Activated CD4-positive, CD25-positive, alpha-beta regulatory T cell treated with anti-CD3 and anti-CD28 coated beads, Interleukin-2, amount 50 U/mL, for 72 hours (primary cell): ENCODE results near the gene C6orf47.
A peak's percentile ranks its signal among the peaks of the same experiment; 100 is the strongest.

ENCODE experiments used
- DNase-seq: peaks from one replicate; pipeline ENCODE4 v3.0.0; 2021

Gene C6orf47

GRCh38 chr6:31687860-31688693 is 27.5 kb upstream of the C6orf47 start:
- DNase-seq, result no peak

DNA sequence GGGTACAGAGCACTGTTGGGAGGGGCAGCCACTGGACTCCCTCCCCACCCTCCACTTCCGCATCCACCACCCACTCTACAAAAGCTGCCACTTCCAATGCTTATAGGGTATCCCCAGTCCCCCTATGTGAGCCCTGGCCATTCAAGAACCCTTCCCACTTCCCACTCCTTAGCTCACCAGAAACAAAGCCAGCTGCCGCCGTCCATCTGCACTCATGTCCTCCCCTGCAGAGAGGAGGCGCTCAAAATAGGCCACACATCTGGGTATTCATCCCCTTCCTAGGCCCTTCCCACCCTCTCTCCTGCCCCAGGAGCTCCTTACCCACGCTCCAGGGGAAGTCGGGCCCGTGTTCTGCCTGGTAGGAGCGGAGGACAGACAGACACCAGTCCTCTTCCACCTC is 26.7 kb upstream of the C6orf47 start:
- no peak for DNase-seq

- DNase-seq, result no peak
Observed at GRCh38 chr6:31686483-31686882, 25.9 kb upstream of the C6orf47 start.

DNA sequence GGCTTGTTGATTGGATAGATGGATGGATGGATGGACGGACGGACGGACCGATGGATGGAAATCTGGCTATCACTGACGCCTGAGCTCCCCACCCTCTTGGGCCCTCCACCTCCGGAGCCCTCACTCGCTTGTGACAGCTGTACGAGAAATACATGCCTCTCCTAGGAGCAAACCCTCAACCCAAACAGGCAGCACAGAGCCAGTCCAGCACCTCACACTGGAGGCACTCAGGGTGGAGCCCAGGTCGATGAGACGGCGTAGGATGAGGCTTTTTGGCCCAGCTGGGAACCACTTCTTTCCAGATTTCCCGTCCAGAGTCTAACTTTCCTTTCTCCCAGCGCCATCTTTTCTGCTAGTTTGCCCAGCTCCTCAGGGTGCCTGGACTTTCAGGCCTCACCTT is 23.0 kb upstream of the C6orf47 start:
- no peak for DNase-seq

- peak; percentile 51 for DNase-seq
Observed at GRCh38 chr6:31681135-31681671, 20.6 kb upstream of the C6orf47 start.

- peak; percentile 66 for DNase-seq
Observed at GRCh38 chr6:31680226-31681134, 19.9 kb upstream of the C6orf47 start, which contains the start of gene LY6G5C. Gene LY6G5C (minus strand): TSS chr6:31681067. CDS start chr6:31680373, 694 bp downstream.

- DNase-seq, result no peak
Observed at GRCh38 chr6:31677955-31678354, 17.4 kb upstream of the C6orf47 start.

DNA sequence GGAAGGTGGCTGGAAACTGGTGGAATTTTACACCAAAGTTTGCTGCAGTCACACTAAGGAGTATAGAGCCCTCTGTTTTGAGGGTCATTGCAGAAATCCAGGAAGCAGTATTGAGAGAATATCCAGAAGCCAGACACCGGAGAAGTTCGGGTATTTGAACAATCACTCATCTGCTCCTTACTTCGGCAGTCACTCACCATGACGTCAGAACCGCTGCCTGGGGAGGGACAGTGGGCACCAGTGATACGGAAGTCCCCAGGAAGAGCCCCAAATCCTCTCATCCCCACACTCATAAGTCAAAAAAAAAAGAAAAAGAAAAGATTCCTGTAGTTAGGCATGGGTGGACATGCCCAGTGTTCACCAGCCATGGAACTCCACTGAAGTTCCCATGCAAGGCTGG is 16.3 kb upstream of the C6orf47 start:
- no peak for DNase-seq

GRCh38 chr6:31676322-31676903 is 15.8 kb upstream of the C6orf47 start:
- no peak for DNase-seq

DNA sequence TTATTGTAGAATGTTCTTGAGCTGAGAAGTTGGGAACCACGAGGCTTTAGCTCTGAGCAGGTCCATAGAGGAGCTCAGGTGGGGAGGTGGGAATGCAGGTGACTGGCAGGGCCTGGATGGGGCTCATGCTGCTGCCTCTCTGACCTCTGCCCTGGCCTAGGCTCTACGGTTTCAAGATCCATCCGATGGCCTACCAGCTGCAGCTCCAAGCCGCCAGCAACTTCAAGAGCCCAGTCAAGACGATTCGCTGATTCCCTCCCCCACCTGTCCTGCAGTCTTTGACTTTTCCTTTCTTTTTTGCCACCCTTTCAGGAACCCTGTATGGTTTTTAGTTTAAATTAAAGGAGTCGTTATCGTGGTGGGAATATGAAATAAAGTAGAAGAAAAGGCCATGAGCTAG is 9.1 kb upstream of the C6orf47 start, which contains the start of gene LY6G5B:
Gene LY6G5B, plus strand, starts transcription at position 301 of the 400 bp plus-strand sequence. CDS start 975 bp downstream, outside the sequence.
- no peak for DNase-seq

DNA sequence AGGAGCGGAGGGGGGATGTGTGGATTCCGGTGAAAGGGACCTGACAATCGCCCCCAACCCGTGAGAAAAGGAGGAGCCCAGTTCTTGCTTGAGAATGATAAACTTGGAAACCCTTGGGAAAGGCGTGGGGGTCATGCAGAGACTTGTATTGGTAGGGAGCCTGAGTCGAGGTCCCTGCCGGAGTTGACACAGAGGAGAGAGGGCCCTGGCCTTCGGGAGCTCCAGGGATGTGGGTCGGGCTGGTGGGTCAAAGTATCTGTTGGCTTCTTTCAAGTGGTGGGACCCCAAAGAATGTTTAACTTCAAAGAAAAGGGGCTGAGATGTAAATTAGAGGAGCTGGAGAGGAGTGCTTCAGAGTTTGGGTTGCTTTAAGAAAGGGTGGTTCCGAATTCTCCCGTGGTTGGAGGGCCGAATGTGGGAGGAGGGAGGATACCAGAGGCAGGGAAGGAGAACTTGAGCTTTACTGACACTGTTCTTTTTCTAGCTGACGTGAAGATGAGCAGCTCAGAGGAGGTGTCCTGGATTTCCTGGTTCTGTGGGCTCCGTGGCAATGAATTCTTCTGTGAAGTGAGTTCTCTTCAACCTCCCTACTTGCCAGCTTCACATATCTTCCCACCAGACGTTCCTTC is 5.9 kb upstream of the C6orf47 start:
- DNase-seq, result no peak

GRCh38 chr6:31665501-31666336 is 5.1 kb upstream of the C6orf47 start, which contains the start of gene CSNK2B:
Gene CSNK2B (plus strand): TSS chr6:31666080. CDS start chr6:31666832, 752 bp downstream.
- DNase-seq, result peak; percentile 94

DNA sequence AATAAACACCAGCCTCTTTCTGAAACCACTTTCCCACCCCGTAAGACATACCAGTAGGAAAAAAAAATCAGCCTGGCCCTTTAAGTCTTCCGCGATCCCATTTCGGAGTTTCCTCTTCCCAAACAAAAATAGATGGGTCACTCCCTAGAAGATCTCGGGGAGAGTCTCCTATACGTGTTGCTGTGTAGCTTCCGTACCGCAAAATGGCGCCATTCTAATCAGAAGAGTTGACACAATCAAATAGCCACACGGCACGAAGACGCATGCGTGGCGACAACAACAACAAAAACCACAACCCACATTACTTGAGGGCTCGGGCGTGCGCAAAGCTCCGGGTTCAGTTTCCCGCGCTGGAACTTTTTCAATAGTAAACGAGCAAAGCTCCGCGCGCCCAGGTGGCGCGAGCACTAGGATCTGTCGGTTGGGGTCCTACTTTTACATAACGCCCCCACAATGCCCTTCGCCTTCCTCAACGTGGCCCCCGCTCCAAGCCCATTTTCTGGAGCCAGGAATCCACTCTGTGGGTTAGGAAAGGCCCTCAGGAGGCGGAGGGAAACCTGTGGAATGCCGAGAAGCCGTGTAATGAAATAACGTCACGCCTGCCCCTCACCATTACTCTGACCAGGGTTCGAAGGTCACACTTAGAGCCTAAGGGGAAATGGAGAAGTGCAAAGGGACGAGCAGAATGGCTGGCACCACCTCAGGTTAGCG is 4.4 kb upstream of the C6orf47 start, which contains the start of gene GPANK1:
Gene GPANK1, minus strand, starts transcription at position 208 of the 711 bp plus-strand sequence. CDS start 519 bp downstream, outside the sequence.
- DNase-seq, result peak; percentile 84

DNA sequence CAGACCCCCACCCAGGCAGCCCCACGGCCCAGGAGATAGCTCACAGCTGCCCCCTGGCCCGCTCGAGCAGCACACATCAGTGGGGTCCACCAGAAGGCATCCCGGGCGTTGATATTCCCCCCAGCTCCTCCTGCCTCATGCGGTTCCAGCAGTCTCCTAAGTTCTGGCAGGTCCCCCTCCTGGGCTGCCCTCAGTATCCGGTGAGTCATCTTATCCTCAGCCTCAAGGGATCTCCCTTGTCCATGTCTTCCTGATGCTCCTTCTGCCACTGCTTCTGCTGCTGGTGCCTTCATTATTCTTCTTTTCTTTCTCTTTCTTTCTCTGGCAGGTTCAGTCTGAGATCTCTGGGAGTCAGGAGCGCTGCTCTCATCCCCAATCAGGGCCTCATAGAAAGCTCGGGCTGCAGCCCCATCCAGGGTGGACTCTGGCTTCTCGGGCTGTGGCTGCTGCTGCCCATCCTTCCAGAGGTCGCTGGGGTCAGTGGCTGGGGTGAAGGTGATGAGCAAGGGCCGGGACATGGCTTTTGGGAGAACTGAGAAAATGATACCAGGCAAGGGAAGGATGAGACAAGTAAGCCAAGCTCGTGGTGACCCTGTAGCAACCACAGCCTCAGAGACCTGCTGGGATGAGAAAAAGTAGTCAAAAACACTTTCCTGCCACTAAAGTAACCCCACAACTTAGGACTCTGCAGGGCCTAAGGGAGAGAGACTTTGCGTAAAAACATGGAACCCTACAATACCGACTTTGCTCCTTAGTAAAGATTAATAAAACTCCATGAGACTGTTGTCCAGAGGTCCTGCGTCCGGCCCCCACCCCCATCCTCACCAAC is 3.6 kb upstream of the C6orf47 start:
- no peak for DNase-seq

- no peak for DNase-seq
Observed at GRCh38 chr6:31663126-31663960, 2.8 kb upstream of the C6orf47 start.

- DNase-seq, result no peak
Observed at GRCh38 chr6:31662124-31662723, 1.6 kb upstream of the C6orf47 start.

DNA sequence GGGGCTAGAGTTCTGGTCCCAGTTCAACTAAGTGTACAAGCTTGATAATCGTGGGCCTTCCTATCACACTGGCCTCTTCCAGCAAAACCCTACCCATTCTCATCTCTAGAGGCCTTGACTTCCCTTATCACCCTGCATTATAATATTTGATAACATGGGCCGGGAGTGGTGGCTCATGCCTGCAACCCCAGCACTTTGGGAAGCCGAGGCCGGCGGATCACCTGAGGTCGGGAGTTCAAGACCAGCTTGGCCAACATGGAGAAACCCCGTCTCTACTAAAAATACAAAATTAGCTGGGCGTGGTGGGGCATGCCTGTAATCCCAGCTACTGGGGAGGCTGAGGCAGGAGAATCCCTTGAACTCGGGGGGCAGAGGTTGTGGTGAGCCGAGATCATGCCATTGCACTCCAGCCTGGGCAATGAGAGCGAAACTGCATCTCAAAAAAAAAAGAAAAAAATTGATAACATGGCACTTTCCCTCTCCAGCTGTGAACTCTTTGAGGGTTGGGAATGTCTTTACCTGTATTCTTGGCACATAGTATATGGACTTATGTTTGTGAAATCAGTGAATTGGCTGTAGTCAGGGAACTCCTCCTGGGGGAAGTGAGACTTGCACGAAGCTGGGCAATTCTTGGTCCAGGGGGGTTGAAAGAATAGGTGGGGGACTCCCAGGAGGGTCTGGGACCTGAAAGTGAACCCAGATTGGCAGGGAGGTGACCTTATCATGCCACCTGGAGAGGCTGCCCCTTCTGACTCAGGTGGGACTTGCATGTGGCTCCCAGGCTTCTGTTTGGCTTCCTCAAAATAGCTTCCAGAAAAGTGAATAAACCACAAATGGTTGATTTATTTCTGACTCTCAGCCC is 915 bp upstream of the C6orf47 start:
- DNase-seq, result no peak
